ENCODE data around the gene CACNA2D3.

- TF ChIP-seq CTCF (IDR thresholded peaks at IDR 0.05), result no peak
- no peak for TF ChIP-seq ZFX (IDR thresholded peaks at IDR 0.05; ENCODE audit: borderline replicate concordance)
Measured at GRCh38 chr3:54814224-54814623, 691.9 kb downstream of the CACNA2D3 start.
